NCI-H146 (cell line): ENCODE measurements around the gene ACTL10.
"Not testable (repeated sequence)": the region's sequence is repeated elsewhere in the genome, so short reads cannot be mapped to it uniquely, and the experiment has no call there.

ENCODE experiments used
- DNase-seq: peaks from one replicate; lab custom pipeline; 2025; lab: John Stamatoyannopoulos, UW

ACTL10 gene

DNA sequence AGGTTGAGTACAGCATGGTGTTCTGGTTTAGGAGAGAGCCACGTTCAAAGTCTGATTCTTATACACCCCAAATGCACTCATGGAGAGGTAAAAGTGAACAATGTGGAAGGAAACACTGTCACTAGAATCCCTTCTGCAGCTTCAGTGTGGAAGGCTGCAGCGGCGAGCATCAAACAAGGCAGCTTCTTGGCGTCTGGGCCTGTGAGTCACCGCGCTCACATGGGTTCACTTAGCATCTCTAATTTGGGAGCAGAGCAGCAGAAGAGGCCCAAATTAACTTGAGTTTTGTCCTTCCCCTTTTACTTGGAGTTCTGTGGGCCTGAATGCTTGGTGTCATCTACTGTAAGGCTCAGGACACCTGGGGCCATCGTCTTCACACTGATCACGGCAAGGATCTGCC lies 30.4 kb downstream of the ACTL10 start:
- DNase-seq, result no peak

DNA sequence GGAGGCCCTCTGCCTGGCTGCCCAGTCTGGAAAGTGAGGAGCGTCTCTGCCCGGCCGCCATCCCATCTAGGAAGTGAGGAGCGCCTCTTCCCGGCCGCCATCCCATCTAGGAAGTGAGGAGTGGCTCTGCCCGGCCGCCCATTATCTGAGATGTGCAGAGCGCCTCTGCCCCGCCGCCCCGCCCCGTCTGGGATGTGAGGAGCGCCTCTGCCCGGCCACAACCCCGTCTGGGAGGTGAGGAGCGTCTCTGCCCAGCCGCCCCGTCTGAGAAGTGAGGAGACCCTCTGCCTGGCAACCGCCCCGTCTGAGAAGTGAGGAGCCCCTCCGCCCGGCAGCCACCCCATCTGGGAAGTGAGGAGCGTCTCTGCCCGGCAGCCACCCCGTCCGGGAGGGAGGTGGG lies 32.2 kb downstream of the ACTL10 start:
- DNase-seq, result not testable (repeated sequence)

DNA sequence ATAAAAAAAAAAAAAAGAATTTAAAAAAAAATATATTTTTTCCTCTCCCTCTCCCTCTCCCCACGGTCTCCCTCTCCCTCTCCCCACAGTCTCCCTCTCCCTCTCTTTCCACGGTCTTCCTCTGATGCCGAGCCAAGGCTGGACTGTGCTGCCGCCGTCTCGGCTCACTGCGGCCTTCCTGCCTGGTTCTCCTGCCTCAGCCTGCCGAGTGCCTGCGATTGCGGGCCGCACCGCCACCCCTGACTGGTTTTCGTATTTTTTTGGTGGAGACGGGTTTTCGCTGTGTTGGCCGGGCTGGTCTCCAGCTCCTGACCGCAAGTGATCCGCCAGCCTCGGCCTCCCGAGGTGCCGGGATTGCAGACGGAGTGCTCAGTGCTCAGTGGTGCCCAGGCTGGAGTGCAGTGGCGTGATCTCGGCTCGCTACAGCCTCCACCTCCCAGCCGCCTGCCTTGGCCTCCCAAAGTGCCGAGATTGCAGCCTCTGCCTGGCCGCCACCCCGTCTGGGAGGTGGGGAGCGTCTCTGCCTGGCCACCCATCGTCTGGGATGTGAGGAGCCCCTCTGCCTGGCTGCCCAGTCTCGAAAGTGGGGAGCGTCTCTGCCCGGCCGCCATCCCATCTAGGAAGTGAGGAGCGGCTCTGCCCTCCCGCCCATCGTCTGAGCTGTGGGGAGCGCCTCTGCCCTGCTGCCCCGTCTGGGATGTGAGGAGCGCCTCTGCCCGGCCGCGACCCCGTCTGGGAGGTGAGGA lies 34.1 kb downstream of the ACTL10 start:
- DNase-seq, result not testable (repeated sequence)

GRCh38 chr20:33701629-33702450 lies 35.1 kb downstream of the ACTL10 start:
- no peak for DNase-seq

DNA sequence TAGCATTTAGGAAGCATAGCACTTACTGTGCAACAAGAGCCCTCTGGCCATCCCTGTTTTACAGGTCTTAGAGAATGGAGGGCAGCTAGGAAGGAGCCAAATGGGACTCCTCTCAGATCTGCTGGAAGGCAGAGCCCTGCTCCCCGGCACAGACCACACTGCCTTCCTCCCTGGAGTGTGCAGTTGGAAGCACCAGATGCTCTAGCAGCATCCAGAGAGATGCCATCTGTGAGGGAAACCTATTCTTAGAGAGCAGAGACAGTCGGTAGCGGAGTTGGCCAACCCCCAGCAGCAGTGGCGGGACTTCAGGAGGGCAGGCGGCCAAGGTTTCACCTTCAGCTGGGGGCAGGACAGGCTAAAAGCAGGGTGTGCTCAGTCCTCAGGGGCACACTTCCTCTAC lies 36.1 kb downstream of the ACTL10 start:
- DNase-seq, result no peak

GRCh38 chr20:33703498-33704137 lies 36.9 kb downstream of the ACTL10 start:
- DNase-seq, result no peak

DNA sequence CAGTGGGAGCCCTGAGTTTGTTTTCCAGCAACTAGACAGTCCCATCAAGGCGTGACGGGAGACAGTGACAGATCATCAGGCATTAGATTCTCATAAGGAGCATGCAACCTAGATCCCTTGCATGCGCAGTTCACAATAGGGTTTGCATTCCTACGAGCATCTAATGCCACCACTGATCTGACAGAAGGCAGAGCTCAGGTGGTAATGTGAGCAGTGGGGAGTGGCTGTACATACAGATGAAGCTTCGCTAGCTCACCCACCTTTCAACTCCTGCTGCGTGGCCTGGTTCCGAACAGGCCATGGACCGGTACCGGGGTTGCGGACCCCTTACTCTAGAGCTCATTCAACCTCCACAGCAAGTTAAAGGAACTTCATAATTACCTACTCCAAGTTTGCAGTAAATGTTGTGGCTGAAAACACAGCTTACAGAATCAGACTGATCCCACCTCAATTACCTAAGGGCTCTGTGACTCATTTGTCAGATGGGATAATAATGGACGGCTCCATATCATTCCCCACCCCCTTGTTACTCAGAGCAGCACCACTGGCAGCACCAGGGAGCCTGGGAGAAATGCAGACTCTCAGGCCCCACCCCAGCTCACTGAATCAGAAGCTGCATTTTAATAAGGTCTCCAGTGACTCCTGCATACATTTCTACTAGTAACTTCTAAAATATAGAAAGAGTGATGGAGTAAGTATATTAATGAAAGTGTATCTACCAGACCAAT lies 37.6 kb downstream of the ACTL10 start:
- DNase-seq, result no peak

DNA sequence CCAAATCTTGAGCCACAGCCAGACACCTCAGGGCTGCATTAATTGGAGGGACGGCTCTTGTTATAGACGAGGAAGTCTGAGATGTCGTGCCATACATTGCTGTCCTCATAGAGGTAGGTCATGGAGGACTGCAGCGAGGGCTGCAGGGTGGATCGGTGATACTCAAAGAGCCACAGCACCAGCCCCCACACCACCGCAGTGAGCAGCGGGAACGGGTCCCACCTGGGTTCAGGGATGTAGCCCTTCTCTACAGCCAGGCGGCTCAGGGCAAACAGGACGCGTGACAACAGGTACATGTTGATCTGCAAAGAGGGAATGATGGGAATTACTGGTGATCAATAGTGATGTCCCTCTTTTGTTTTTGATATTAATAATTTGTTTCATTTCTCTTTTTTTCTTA lies 40.9 kb downstream of the ACTL10 start:
- DNase-seq, result no peak

GRCh38 chr20:33709398-33709797 lies 42.7 kb downstream of the ACTL10 start:
- no peak for DNase-seq

GRCh38 chr20:33709905-33710541 lies 43.3 kb downstream of the ACTL10 start:
- DNase-seq, result no peak

- no peak for DNase-seq
These were observed 44.1 kb downstream of the ACTL10 start for GRCh38 chr20:33710681-33711445.

DNA sequence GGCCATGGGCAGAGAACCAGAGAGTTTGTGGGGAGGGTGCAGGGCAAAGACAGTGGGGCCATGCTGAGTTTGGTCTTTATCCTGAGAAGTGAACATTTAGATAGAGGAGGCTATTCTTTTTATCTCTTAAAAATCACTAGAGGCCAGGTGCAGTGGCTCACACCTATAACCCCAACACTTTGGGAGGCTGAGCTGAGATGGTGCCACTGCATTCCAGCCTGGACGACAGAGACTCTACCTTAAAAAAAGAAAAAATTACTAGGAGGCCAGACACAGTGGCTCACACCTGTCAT lies 44.6 kb downstream of the ACTL10 start:
- no peak for DNase-seq

GRCh38 chr20:33713865-33714367 lies 47.2 kb downstream of the ACTL10 start:
- no peak for DNase-seq

DNA sequence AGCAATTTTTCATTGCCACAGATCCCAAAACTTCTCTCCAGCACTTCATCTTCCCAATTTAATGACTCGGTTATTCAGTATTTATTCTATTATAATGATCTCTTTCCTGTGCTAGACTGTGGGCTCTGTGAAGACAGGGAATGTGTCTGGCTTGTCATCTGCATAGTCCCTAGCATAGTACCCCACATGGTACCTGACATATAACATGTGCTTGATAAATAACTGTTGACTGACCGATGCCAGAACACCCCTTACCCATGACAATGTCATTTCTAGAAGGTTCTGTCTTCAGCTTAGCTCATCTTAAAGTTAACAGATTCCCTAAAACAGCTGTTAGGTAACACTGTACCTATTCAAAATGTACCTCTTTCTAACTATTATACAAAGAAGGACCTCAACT lies 49.8 kb downstream of the ACTL10 start:
- no peak for DNase-seq
